GM10248 (cell line): ENCODE results near the gene MALAT1.
"Not testable (repeated sequence)": the region's sequence is repeated elsewhere in the genome, so short reads cannot be mapped to it uniquely, and the experiment has no call there.

Source experiments
- CTCF ChIA-PET: fragments of 300-600 bp; sonication (Branson Sonifier 250); formaldehyde crosslinking; extraction: SDS; loops from one replicate; lab custom pipeline; 2021; ENCODE audit warnings: antibody characterized with exemption; lab: Yijun Ruan, JAX
- POLR2A ChIA-PET: fragments of 350-650 bp; sonication (Branson Sonifier 250); formaldehyde crosslinking; extraction: SDS; loops from one replicate; lab custom pipeline; 2020; ENCODE audit warnings: antibody characterized with exemption; lab: Yijun Ruan, JAX
- DNase-seq: peaks from one replicate; pipeline ENCODE4 v3.0.0; 2012; ENCODE audit errors: extremely low spot score
- TF ChIP-seq, protein P1 (sequence below): IDR thresholded peaks from 2 replicates; pipeline ENCODE4 v1.5.1; 2012; ENCODE audit warnings: mild to moderate bottlenecking, low read depth; ENCODE audit errors: extremely low read depth, missing control alignments, control extremely low read depth

Gene MALAT1

DNA sequence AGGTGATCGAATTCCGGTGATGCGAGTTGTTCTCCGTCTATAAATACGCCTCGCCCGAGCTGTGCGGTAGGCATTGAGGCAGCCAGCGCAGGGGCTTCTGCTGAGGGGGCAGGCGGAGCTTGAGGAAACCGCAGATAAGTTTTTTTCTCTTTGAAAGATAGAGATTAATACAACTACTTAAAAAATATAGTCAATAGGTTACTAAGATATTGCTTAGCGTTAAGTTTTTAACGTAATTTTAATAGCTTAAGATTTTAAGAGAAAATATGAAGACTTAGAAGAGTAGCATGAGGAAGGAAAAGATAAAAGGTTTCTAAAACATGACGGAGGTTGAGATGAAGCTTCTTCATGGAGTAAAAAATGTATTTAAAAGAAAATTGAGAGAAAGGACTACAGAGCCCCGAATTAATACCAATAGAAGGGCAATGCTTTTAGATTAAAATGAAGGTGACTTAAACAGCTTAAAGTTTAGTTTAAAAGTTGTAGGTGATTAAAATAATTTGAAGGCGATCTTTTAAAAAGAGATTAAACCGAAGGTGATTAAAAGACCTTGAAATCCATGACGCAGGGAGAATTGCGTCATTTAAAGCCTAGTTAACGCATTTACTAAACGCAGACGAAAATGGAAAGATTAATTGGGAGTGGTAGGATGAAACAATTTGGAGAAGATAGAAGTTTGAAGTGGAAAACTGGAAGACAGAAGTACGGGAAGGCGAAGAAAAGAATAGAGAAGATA lies at the start of gene MALAT1:
TSS of gene MALAT1 (plus strand) at position 69 of the 736 bp plus-strand sequence.
- ChIA-PET POLR2A (interaction anchor here (0.5 to 25.7 kb wide), 38 partner anchors 9 to 721 kb away, joined by 3 to 620 read pairs (median 6); partner anchors contain the start of genes DPF2, FRMD8, NEAT1 and PCNX3), CTCF (interaction anchor here (0.9 to 6.8 kb wide), 10 partner anchors 8 to 113 kb away, joined by 3 to 56 read pairs (median 6); partner anchors contain the start of gene FRMD8)
- DNase-seq, result peak; percentile 50
- TF ChIP-seq, protein P1, sequence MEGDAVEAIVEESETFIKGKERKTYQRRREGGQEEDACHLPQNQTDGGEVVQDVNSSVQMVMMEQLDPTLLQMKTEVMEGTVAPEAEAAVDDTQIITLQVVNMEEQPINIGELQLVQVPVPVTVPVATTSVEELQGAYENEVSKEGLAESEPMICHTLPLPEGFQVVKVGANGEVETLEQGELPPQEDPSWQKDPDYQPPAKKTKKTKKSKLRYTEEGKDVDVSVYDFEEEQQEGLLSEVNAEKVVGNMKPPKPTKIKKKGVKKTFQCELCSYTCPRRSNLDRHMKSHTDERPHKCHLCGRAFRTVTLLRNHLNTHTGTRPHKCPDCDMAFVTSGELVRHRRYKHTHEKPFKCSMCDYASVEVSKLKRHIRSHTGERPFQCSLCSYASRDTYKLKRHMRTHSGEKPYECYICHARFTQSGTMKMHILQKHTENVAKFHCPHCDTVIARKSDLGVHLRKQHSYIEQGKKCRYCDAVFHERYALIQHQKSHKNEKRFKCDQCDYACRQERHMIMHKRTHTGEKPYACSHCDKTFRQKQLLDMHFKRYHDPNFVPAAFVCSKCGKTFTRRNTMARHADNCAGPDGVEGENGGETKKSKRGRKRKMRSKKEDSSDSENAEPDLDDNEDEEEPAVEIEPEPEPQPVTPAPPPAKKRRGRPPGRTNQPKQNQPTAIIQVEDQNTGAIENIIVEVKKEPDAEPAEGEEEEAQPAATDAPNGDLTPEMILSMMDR, result no peak

DNA sequence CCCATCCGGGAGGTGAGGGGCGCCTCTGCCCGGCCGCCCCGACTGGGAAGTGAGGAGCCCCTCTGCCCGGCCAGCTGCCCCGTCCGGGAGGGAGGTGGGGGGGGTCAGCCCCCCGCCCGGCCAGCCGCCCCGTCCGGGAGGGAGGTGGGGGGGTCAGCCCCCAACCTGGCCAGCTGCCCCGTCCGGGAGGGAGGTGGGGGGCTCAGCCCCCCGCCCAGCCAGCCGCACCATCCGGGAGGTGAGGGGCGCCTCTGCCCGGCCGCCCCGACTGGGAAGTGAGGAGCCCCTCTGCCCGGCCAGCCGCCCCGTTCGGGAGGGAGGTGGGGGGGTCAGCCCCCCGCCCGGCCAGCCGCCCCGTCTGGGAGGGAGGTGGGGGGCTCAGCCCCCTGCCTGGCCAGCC lies 47.5 kb upstream of the MALAT1 start:
- POLR2A ChIA-PET, CTCF ChIA-PET, DNase-seq: not testable (repeated sequence)

DNA sequence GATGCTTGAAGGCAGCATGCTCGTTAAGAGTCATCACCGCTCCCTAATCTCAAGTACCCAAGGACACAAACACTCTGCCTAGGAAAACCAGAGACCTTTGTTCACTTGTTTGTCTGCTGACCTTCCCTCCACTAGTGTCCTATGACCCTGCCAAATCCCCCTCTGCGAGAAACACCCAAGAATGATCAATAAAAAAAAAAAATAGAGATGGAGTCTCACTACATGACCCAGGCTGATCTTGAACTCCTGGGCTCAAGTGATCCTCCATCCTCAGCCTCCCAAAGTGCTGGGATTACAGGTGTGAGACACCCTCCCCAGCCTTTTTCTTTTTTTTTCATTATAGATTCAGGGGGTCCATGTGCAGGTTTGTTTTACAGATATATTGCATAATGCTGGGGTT lies 46.6 kb upstream of the MALAT1 start:
- POLR2A ChIA-PET, result interaction anchor here (0.9 kb wide), 1 partner anchor 56 kb away, joined by 5 read pairs; no protein-coding TSS in a partner anchor
- DNase-seq, CTCF ChIA-PET: not testable (repeated sequence)

DNA sequence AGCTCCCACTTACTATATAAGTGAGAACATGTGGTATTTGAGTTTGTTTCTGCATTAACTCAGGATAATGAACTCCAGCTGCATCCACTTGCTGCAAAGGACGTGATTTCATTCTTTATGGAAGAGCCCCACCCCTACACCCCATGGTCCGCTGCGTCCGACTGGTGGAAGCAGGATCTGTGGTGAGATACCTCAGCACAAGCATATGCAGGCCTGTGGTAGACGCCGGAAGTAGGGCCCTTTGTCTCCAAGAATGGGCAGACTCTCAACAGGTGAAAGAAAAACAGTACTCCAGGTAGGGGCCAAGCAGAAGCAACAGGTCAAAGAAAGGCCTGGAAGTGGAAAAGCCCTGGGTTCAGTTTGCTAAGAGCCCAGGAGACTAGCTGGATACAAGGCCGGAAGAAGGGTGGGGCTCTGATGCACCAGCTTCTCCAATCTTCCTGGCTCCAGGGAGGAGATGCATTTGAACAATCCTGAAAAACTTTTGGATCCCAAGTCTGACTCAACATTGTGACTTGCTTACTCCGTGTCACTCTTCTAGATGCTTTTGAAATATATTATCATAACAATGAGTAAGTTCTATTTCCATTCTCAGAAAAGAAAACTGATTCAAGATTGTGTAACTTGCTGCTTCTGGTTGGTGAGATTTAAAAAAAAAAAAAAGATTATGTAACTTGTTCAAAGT lies 45.9 kb upstream of the MALAT1 start:
- TF ChIP-seq, protein P1, result no peak
- ChIA-PET CTCF (interaction anchor here (1.0 to 1.3 kb wide), 3 partner anchors 16 to 41 kb away, joined by 3 read pairs; no protein-coding TSS in a partner anchor), POLR2A (interaction anchor here (0.9 kb wide), 1 partner anchor 55 kb away, joined by 5 read pairs; no protein-coding TSS in a partner anchor)
- no peak for DNase-seq

DNA sequence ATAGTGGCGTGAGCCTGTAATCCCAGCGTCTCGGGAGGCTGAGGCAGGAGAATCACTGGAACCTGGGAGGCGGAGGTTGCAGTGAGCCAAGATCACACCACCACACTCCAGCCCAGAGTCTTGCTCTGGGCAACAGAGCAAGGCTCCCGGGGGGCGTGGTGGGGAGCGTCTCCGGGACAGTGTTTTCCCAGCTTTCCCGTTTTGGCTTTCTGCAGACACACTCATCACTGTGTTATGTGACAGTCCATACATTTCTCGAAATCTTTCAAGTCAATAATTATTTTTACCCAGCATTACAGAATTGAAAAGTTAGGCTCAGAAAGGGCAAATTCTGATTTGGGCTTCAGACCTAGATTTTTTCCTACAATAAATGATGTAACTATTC lies 44.5 kb upstream of the MALAT1 start:
- ChIA-PET CTCF (interaction anchor here (1.3 kb wide), 1 partner anchor 36 kb away, joined by 3 read pairs; no protein-coding TSS in a partner anchor), POLR2A (interaction anchor here (1.6 kb wide), 1 partner anchor 8 kb away, joined by 3 read pairs; no protein-coding TSS in a partner anchor)
- TF ChIP-seq, protein P1, result no peak
- no peak for DNase-seq

DNA sequence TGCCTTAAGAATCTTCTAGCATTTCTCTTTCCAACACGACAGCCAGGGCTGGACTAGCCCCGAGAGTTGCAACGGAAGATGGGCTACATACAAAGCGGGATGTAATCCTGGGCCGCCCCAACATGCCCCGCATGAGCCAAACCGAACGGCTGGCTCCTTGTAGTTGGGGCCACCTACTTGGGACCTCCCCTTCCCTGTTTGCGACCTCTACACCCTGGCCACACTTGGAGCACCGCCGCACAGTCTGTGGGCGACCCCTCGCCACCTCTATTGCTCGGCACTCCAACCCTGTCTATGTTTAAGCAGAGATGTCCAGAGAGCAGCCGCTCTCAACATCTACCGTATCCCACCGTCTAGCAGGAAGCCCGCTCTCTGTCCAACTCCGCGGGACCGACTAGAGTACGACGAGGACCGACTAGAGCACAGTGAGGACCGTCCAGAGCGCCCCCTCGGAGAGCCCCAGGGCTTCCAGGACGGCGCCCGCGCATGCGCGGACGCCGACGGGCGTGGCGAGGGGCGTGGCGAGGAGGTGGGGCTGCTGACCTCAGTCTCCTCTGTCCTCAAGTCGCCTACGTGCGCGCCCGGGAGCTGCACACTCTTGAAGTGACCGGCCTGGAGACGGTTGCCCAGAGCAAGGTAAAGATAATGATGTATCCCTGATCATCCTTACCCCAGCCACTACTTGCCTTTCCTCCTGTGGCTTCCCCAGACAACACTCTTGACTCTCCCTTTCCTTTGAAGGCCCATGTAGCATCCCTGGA lies 44.0 kb upstream of the MALAT1 start:
- POLR2A ChIA-PET, result interaction anchor here (1.0 to 1.9 kb wide), 7 partner anchors 8 to 51 kb away, joined by 3 to 8 read pairs (median 5); partner anchors contain the start of gene MALAT1
- CTCF ChIA-PET, result interaction anchor here (0.7 to 1.6 kb wide), 7 partner anchors 10 to 73 kb away, joined by 3 to 7 read pairs (median 4); partner anchors contain the start of gene MALAT1
- DNase-seq, result peak; percentile 98
- TF ChIP-seq, protein P1, result peak; percentile 33

DNA sequence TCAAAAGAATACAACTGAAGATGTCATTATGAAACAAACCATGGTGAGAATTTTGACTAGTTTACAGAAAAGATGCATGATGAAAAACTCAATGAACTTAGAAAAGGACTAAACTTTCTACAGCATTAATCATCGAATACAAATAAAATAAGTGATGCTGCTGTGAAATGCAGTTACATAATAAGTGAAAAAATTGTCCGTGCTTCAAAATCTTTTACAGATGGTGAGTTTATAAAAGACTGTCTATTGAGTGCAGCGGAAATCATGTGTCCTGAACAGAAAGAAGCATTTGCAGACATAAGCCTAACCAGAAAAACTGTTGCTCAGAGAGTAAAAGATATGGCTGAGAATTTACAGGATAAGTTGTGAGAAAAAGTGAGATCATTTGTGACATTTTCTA lies 42.4 kb upstream of the MALAT1 start:
- no peak for DNase-seq
- CTCF ChIA-PET, result interaction anchor here (1.5 to 1.6 kb wide), 2 partner anchors 10 to 75 kb away, joined by 4 read pairs; no protein-coding TSS in a partner anchor
- TF ChIP-seq, protein P1, result no peak
- POLR2A ChIA-PET, result interaction anchor here (0.7 to 1.9 kb wide), 2 partner anchors 13 to 153 kb away, joined by 5 to 8 read pairs; no protein-coding TSS in a partner anchor
